Subcutaneous adipose tissue (tissue), 4 donors: ENCODE results near the gene APOBEC4. TPM values are rescaled to one million over a fixed set of nuclear protein-coding genes. Genes with fewer than 3 reads are reported as not detected.

ENCODE experiments used
- total RNA-seq, 4 donors: library from RNA; depleted of rRNA; stranded (reverse); fragments of >200 nt; gene quantifications; one replicate each; pipeline ENCODE4 v1.1.0, GENCODE V29; 2016
- TF ChIP-seq, protein P1 (sequence below): fragments of 450-650 bp; IDR thresholded peaks from one replicate; pipeline ENCODE4 v1.5.1; 2016; ENCODE audit warnings: low read depth, mild to moderate bottlenecking, control low read depth, antibody characterized with exemption, moderate library complexity

Gene APOBEC4
- total RNA-seq, 4 donors from 2014 or later: not detected

- TF ChIP-seq, protein P1, sequence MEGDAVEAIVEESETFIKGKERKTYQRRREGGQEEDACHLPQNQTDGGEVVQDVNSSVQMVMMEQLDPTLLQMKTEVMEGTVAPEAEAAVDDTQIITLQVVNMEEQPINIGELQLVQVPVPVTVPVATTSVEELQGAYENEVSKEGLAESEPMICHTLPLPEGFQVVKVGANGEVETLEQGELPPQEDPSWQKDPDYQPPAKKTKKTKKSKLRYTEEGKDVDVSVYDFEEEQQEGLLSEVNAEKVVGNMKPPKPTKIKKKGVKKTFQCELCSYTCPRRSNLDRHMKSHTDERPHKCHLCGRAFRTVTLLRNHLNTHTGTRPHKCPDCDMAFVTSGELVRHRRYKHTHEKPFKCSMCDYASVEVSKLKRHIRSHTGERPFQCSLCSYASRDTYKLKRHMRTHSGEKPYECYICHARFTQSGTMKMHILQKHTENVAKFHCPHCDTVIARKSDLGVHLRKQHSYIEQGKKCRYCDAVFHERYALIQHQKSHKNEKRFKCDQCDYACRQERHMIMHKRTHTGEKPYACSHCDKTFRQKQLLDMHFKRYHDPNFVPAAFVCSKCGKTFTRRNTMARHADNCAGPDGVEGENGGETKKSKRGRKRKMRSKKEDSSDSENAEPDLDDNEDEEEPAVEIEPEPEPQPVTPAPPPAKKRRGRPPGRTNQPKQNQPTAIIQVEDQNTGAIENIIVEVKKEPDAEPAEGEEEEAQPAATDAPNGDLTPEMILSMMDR: no peak
These were observed 32.8 kb downstream of the APOBEC4 start for GRCh38 chr1:183620311-183620710.

GRCh38 chr1:183619781-183620180 lies 33.3 kb downstream of the APOBEC4 start:
- TF ChIP-seq, protein P1: no peak

DNA sequence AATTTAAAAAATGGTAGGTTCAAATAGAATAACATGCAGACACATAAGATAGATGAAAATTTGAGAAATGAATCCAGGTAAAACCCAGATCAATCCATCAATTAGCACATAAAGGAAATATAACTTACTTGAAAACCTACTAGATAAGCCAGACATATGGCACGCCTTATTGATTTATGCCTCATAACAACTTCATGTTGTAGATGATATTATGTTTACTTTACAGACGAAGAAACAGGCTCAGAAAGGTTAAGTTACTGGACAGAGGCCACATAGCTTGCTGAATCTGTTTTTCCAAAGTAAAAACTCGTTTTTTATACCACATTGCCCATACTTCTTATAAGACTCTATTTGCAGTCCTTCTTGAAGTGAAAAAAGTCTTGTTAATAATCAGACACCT lies 40.7 kb downstream of the APOBEC4 start:
- TF ChIP-seq, protein P1: no peak

DNA sequence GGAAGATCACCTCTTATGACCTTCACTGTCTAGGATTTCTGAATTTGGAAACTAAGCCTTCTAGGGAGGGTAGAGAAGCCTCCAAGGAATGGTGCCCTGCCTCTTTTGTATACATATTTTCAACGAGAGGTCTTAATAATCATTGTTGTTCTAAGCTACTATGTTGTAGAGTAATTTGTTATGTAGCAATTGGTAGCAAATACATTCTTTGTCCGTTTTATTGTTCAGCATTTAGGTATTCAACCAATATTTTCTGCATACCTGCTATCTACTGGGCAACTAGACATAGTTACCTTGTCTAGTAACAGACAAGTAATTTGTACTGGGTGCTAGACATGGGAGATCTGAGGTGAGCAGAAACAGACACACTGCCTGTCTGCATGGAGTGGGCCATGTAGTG lies 42.1 kb downstream of the APOBEC4 start:
- TF ChIP-seq, protein P1: no peak

DNA sequence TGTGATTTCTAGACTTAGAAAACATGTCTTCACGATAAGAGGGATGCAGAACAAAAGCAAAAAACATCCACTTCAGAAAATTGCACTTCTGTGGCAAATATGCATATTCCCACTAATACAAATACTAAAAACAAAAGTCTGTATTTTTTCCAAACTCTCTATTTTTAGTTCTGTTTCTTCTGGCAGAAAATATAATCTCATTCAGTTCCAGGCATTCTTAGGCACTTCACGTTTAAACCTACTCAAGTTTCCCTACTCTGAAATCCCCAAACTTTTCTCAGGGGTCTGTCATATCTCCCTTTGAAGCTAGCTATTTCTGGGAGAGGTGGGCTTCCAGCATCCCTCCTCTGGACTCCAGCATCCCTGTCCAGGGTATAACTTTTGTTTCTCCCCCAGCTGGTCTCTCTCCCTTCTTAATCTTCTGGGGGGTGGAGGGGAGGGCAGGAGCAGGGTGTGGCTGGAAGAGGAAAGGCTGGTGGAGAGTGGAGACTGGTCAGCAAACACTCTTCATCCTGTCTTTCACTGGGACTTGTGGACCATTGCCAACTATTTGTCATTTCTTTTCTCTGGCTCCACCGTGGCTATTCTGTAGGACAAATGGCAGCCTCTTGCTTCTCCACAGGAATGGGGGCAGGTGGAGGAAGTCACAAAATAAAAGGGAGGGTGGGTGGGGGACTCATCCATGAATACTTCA lies 43.2 kb downstream of the APOBEC4 start:
- TF ChIP-seq, protein P1: no peak

GRCh38 chr1:183609313-183609712 lies 43.8 kb downstream of the APOBEC4 start:
- TF ChIP-seq, protein P1: no peak

DNA sequence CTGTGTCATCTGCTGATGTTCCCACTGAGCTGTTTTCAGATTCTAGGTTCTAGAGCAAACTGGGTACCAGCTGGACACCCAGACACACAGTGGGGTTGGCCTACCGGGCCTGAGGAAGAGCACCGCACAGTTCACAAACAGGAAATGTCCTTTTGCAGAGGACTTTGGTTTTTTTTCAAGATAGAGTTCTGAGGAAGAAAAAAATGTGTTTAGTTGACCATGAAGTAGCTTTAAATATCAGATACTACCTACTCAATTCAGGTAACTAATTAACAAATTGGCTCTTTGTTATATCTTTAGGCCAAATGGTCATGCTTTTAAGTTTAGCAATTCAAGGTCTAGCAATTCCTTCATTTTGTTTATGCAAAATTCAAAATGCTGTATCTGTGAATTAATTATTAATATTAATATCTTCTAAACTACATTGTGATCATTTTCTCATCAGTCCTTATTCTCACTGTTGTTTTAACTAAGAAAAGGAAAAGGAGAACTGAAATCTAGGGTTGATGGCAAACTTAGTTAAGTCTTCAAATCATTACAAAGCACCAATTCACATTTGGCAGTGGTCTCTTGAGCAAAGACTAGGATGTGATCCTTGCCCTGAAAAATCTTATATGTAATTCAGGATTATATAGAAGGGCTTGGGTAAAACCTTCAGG lies 45.7 kb downstream of the APOBEC4 start:
- TF ChIP-seq, protein P1: no peak
